ENCODE results near the gene TMED8.

The TMED8 gene

DNA sequence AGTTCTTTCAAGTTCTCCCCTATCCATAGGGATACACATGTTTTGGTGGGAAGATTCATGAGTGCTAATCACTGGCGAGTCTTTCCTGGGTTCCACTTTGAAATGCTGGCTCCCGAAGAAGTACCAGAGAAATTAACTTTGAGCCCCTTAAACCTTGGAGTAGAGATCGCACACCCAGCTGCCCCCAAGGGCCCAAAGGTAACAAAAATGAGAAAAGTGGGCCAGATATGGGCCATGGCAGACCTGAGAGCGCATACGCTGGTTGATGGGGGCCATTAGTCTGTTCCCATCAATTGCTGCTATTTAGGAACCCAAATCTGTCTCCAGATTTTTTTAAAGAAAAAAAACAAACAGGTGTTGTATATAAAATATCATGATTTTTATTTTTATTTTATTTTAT is 53.9 kb downstream of the TMED8 start:
- Histone ChIP-seq H3K4me3 (ENCODE audit: low read depth, low read length) (no peak overlapping the region), H3K9me3 (ENCODE audit: control insufficient read depth, insufficient read depth, low read depth, low read length) (no peaks in the 10 kb centered on the region), H3K27ac (ENCODE audit: extremely low read depth, low read depth, low read length) (no peak overlapping the region), H3K4me1 (ENCODE audit: control insufficient read depth, insufficient read depth, low read length) (peaks cover 7% of the 10 kb centered on the region; the same call in 1 of the 2 replicates), H3K36me3 (ENCODE audit: control insufficient read depth in 2 of 2, insufficient read depth in 1 of 2, low read length in 2 of 2) (no peaks in the 10 kb centered on the region; a peak in 1 of 3 replicates)
- ChIA-PET CTCF (interaction anchor here (0.6 kb wide), 1 partner anchor 17 kb away, joined by 3 read pairs; no protein-coding TSS in a partner anchor), POLR2A (no interaction called here)
- TF ChIP-seq GFI1B (tag by site-specific recombination; IDR thresholded peaks at IDR 0.05) (no peak), ZNF394 (tag by site-specific recombination; IDR thresholded peaks at IDR 0.05; ENCODE audit: borderline replicate concordance) (no peak), ZNF555 (tag by site-specific recombination; conservative IDR thresholded peaks at IDR 0.05) (no peak), ZNF404 (tag by site-specific recombination; IDR thresholded peaks at IDR 0.05) (no peak), ZNF654 (tag by site-specific recombination; IDR thresholded peaks at IDR 0.05; ENCODE audit: low read depth) (no peak), ZNF184 (tag by site-specific recombination; IDR thresholded peaks at IDR 0.05) (no peak), SP2 (tag by site-specific recombination; IDR thresholded peaks at IDR 0.05) (no peak), RBAK (tag by site-specific recombination; IDR thresholded peaks at IDR 0.05) (no peak)
- TF ChIP-seq, protein P1, sequence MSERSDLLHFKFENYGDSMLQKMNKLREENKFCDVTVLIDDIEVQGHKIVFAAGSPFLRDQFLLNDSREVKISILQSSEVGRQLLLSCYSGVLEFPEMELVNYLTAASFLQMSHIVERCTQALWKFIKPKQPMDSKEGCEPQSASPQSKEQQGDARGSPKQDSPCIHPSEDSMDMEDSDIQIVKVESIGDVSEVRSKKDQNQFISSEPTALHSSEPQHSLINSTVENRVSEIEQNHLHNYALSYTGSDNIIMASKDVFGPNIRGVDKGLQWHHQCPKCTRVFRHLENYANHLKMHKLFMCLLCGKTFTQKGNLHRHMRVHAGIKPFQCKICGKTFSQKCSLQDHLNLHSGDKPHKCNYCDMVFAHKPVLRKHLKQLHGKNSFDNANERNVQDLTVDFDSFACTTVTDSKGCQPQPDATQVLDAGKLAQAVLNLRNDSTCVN (tag by site-specific recombination; optimal IDR thresholded peaks at IDR 0.05) = no peak
- TF ChIP-seq, protein P2, sequence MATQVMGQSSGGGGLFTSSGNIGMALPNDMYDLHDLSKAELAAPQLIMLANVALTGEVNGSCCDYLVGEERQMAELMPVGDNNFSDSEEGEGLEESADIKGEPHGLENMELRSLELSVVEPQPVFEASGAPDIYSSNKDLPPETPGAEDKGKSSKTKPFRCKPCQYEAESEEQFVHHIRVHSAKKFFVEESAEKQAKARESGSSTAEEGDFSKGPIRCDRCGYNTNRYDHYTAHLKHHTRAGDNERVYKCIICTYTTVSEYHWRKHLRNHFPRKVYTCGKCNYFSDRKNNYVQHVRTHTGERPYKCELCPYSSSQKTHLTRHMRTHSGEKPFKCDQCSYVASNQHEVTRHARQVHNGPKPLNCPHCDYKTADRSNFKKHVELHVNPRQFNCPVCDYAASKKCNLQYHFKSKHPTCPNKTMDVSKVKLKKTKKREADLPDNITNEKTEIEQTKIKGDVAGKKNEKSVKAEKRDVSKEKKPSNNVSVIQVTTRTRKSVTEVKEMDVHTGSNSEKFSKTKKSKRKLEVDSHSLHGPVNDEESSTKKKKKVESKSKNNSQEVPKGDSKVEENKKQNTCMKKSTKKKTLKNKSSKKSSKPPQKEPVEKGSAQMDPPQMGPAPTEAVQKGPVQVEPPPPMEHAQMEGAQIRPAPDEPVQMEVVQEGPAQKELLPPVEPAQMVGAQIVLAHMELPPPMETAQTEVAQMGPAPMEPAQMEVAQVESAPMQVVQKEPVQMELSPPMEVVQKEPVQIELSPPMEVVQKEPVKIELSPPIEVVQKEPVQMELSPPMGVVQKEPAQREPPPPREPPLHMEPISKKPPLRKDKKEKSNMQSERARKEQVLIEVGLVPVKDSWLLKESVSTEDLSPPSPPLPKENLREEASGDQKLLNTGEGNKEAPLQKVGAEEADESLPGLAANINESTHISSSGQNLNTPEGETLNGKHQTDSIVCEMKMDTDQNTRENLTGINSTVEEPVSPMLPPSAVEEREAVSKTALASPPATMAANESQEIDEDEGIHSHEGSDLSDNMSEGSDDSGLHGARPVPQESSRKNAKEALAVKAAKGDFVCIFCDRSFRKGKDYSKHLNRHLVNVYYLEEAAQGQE (tag by site-specific recombination; IDR thresholded peaks at IDR 0.05) = no peak

DNA sequence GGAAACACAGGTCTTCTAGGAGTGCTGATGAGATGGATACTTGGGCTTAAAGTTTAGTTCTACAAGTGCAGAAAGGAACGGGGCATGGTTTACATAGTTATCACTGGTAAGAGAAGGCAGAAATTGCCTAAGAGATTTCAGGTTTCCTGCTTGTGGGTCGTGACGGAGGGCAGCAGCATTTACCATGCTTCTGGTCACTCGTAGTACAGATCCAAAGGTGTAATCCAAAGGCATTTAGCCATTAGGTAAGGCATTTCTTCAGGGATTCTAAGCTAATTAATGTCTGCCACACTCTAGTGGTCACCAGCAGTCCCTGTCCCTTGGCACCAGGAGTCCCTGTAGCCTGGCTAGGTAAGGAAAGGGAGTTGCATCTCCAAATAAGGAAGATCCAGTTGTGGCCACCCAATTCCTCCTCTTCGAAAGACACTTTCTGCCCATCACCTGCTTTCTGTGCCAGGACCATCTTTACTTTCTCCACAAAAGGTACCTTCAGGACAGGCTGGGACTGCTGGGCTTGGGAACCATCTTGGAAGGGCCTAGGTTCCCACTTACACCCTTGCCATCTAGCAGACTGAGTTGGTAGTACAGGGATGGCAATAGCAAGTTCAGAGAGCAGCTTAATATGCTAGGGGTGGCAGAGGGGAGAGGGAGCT is 54.5 kb downstream of the TMED8 start:
- POLR2A ChIA-PET = interaction anchor here (0.6 to 2.2 kb wide), 5 partner anchors 10 to 698 kb away, joined by 3 to 26 read pairs (median 11); partner anchors contain the start of genes AHSA1 and VIPAS39
- peaks cover 7% of the 10 kb centered on the region; the same call in 1 of the 2 replicates for H3K4me1 ChIP-seq (ENCODE audit: control insufficient read depth, insufficient read depth, low read length)
- TF ChIP-seq ZNF341 (tag by site-specific recombination; IDR thresholded peaks at IDR 0.05; ENCODE audit: low read depth) = peak; percentile 9; the same call in 1 of the 2 replicates
- no peak for TF ChIP-seq BCL11B (tag by site-specific recombination; IDR thresholded peaks at IDR 0.05; ENCODE audit: low read depth)
- H3K27ac ChIP-seq (ENCODE audit: extremely low read depth, low read depth, low read length) = no peak overlapping the region; the same call in 1 of the 2 replicates
- H3K4me3 ChIP-seq (ENCODE audit: low read depth, low read length) = no peak overlapping the region
- CTCF ChIA-PET = interaction anchor here (0.6 kb wide), 1 partner anchor 17 kb away, joined by 3 read pairs; no protein-coding TSS in a partner anchor
- H3K9me3 ChIP-seq (ENCODE audit: control insufficient read depth, insufficient read depth, low read depth, low read length) = no peaks in the 10 kb centered on the region
- no peaks in the 10 kb centered on the region; a peak in 1 of 3 replicates for H3K36me3 ChIP-seq (ENCODE audit: control insufficient read depth in 2 of 2, insufficient read depth in 1 of 2, low read length in 2 of 2)

- POLR2A ChIA-PET = interaction anchor here (0.6 to 2.2 kb wide), 13 partner anchors 8 to 169 kb away, joined by 3 to 26 read pairs (median 6); partner anchors contain the start of genes AHSA1, SAMD15, TMED8 and TMEM63C
- Histone ChIP-seq H3K4me1 (ENCODE audit: control insufficient read depth, insufficient read depth, low read length) (peaks cover 10% of the 10 kb centered on the region; the same call in 1 of the 2 replicates), H3K9me3 (ENCODE audit: control insufficient read depth, insufficient read depth, low read depth, low read length) (no peaks in the 10 kb centered on the region), H3K27ac (ENCODE audit: extremely low read depth, low read depth, low read length) (peak within 1 kb of the TSS; percentile 92), H3K36me3 (ENCODE audit: control insufficient read depth in 2 of 2, insufficient read depth in 1 of 2, low read length in 2 of 2) (no peaks in the 10 kb centered on the region; a peak in 1 of 3 replicates), H3K4me3 (ENCODE audit: low read depth, low read length) (peak within 1 kb of the TSS; percentile 90)
- CTCF ChIA-PET = interaction anchor here (0.6 to 2.3 kb wide), 8 partner anchors 13 to 398 kb away, joined by 3 to 7 read pairs (median 4); partner anchors contain the start of genes SAMD15 and TMED8
- TF ChIP-seq ZNF184 (tag by site-specific recombination; IDR thresholded peaks at IDR 0.05) (no peak), ZBTB7A (tag by site-specific recombination; IDR thresholded peaks at IDR 0.05; ENCODE audit: low read depth) (peak; percentile 58; the same call in 1 of the 2 replicates), ZNF610 (tag by site-specific recombination; IDR thresholded peaks at IDR 0.05; ENCODE audit: borderline replicate concordance) (no peak), ZNF211 (tag by site-specific recombination; IDR thresholded peaks at IDR 0.05; ENCODE audit: low read depth) (no peak), ZNF791 (tag by site-specific recombination; IDR thresholded peaks at IDR 0.05) (no peak), ZNF394 (tag by site-specific recombination; IDR thresholded peaks at IDR 0.05; ENCODE audit: borderline replicate concordance) (no peak), HIC1 (tag by site-specific recombination; IDR thresholded peaks at IDR 0.05) (peak; percentile 37; the same call in 1 of the 2 replicates), ZNF560 (tag by site-specific recombination; IDR thresholded peaks at IDR 0.05; ENCODE audit: borderline replicate concordance) (no peak), GLIS2 (tag by site-specific recombination; IDR thresholded peaks at IDR 0.05) (peak; percentile 40), ZNF571 (tag by site-specific recombination; IDR thresholded peaks at IDR 0.05) (no peak), ZNF174 (tag by site-specific recombination; IDR thresholded peaks at IDR 0.05) (no peak), RBAK (tag by site-specific recombination; IDR thresholded peaks at IDR 0.05) (no peak)
Measured at GRCh38 chr14:77320238-77320935, 56.5 kb downstream of the TMED8 start, which contains the start of gene POMT2. Gene POMT2 (minus strand): TSS chr14:77320883. CDS start chr14:77320681, 202 bp downstream.
